Measurements from ENCODE around the gene CACNA1A. TPM values are rescaled to one million over a fixed set of nuclear protein-coding genes. Genes with fewer than 3 reads are reported as not detected.

Gene CACNA1A
- total RNA-seq, 6 experiments from 2014 or later, result 0.11 TPM; not detected in 5

GRCh38 chr19:13476071-13476470 is 30.2 kb downstream of the CACNA1A start:
- Histone ChIP-seq H3K27me3 (no peaks in the 10 kb centered on the region), H3K4me3 (no peak overlapping the region), H3K36me3 (no peaks in the 10 kb centered on the region), H3K9me3 (no peaks in the 10 kb centered on the region), H3K27ac (no peak overlapping the region), H3K4me1 (no peaks in the 10 kb centered on the region)
- WGBS (ENCODE audit: insufficient coverage, low coverage, low lambda C conversion rate, missing lambda C conversion rate), result 40% methylated on average over 1 of the region's 1 CpG
- TF ChIP-seq, protein P1, sequence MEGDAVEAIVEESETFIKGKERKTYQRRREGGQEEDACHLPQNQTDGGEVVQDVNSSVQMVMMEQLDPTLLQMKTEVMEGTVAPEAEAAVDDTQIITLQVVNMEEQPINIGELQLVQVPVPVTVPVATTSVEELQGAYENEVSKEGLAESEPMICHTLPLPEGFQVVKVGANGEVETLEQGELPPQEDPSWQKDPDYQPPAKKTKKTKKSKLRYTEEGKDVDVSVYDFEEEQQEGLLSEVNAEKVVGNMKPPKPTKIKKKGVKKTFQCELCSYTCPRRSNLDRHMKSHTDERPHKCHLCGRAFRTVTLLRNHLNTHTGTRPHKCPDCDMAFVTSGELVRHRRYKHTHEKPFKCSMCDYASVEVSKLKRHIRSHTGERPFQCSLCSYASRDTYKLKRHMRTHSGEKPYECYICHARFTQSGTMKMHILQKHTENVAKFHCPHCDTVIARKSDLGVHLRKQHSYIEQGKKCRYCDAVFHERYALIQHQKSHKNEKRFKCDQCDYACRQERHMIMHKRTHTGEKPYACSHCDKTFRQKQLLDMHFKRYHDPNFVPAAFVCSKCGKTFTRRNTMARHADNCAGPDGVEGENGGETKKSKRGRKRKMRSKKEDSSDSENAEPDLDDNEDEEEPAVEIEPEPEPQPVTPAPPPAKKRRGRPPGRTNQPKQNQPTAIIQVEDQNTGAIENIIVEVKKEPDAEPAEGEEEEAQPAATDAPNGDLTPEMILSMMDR (IDR thresholded peaks at IDR 0.05), result no peak
- TF ChIP-seq POLR2A (IDR thresholded peaks at IDR 0.05), result no peak
- no peak for ATAC-seq
- DNase-seq, result no peak
- intact Hi-C loops (cut with DNase I), result no loop called here

GRCh38 chr19:13475044-13475443 is 31.2 kb downstream of the CACNA1A start:
- no peaks in the 10 kb centered on the region for H3K4me1 ChIP-seq
- no peak for TF ChIP-seq POLR2A (IDR thresholded peaks at IDR 0.05)
- TF ChIP-seq, protein P1 (IDR thresholded peaks at IDR 0.05), result no peak
- intact Hi-C loops (cut with DNase I), result no loop called here

GRCh38 chr19:13466697-13467096 is 39.6 kb downstream of the CACNA1A start:
- H3K4me3 ChIP-seq, result no peak overlapping the region
- ATAC-seq, result no peak
- TF ChIP-seq, protein P1 (IDR thresholded peaks at IDR 0.05), result no peak
- no peak for TF ChIP-seq POLR2A (IDR thresholded peaks at IDR 0.05)
- DNase-seq, result no peak
- no peaks in the 10 kb centered on the region for H3K9me3 ChIP-seq
- WGBS (ENCODE audit: insufficient coverage, low coverage, low lambda C conversion rate, missing lambda C conversion rate), result 45% methylated on average over 5 of the region's 5 CpGs
- no peak overlapping the region for H3K27ac ChIP-seq
- intact Hi-C loops (cut with DNase I), result no loop called here
- H3K36me3 ChIP-seq, result no peaks in the 10 kb centered on the region
- no peaks in the 10 kb centered on the region for H3K4me1 ChIP-seq
- H3K27me3 ChIP-seq, result no peaks in the 10 kb centered on the region

More at GRCh38 chr19:13475044-13475443, 31.2 kb downstream of the CACNA1A start:
- Histone ChIP-seq H3K27me3 (no peaks in the 10 kb centered on the region), H3K9me3 (no peaks in the 10 kb centered on the region), H3K36me3 (no peaks in the 10 kb centered on the region), H3K27ac (no peak overlapping the region), H3K4me3 (no peak overlapping the region)
- no peak for ATAC-seq
- no peak for DNase-seq

GRCh38 chr19:13463296-13463695 is 43.0 kb downstream of the CACNA1A start:
- no peak for TF ChIP-seq POLR2A (IDR thresholded peaks at IDR 0.05)
- TF ChIP-seq, protein P1 (IDR thresholded peaks at IDR 0.05), result no peak
- Histone ChIP-seq H3K27ac (no peak overlapping the region), H3K36me3 (no peaks in the 10 kb centered on the region), H3K4me1 (no peaks in the 10 kb centered on the region), H3K9me3 (no peaks in the 10 kb centered on the region), H3K27me3 (no peaks in the 10 kb centered on the region), H3K4me3 (no peak overlapping the region)
- DNase-seq (no peak), ATAC-seq (no peak)
- intact Hi-C loops (cut with DNase I), result no loop called here
- WGBS (ENCODE audit: insufficient coverage, low coverage, low lambda C conversion rate, missing lambda C conversion rate), result 5% methylated on average over 6 of the region's 6 CpGs

DNA sequence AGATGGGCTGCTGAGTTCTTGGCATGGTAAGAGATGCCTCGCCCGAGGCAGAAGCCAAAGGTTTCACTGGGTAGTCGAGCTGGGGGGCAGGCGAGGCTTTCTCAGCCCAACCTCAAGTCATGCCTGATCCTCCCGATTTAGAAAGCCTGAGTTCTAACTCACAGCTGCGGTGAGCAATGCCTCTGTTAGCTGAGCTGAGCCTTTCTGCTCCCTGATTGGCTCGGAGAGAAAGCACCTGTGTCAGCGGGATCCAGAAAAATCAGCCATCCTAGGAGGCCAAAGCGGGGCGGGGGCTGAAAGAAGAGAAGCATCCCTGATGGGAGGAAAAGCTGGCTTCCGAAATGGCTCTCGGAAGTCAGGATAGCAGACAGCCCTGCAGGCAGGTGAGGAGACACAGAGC is 44.7 kb downstream of the CACNA1A start:
- intact Hi-C loops (cut with DNase I), result no loop called here
- H3K27ac ChIP-seq, result no peak overlapping the region
- no peaks in the 10 kb centered on the region for H3K36me3 ChIP-seq
- no peaks in the 10 kb centered on the region for H3K27me3 ChIP-seq
- no peak overlapping the region for H3K4me3 ChIP-seq
- TF ChIP-seq, protein P1 (IDR thresholded peaks at IDR 0.05), result no peak
- no peak for TF ChIP-seq POLR2A (IDR thresholded peaks at IDR 0.05)
- ATAC-seq (no peak), DNase-seq (no peak)
- 60% methylated on average over 4 of the region's 12 CpGs for WGBS (ENCODE audit: insufficient coverage, low coverage, low lambda C conversion rate, missing lambda C conversion rate)
- no peaks in the 10 kb centered on the region for H3K4me1 ChIP-seq
- no peaks in the 10 kb centered on the region for H3K9me3 ChIP-seq
